ENCODE data around the gene KCNJ6.
A peak's percentile ranks its signal among the peaks of the same experiment; 100 is the strongest.

KCNJ6 gene

GRCh38 chr21:37711836-37712568 lies 204.3 kb downstream of the KCNJ6 start:
- peak; percentile 60 for DNase-seq

- DNase-seq = no peak
Measured at GRCh38 chr21:37711286-37711829, 204.9 kb downstream of the KCNJ6 start.

- DNase-seq = no peak
Measured at GRCh38 chr21:37710546-37711285, 205.5 kb downstream of the KCNJ6 start.

GRCh38 chr21:37704751-37705150 lies 211.5 kb downstream of the KCNJ6 start:
- no peak for DNase-seq

- no peak for DNase-seq
Measured at GRCh38 chr21:37702241-37702640, 214.0 kb downstream of the KCNJ6 start.

- DNase-seq = peak; percentile 60
Measured at GRCh38 chr21:37700641-37701202, 215.5 kb downstream of the KCNJ6 start.

- DNase-seq = no peak
Measured at GRCh38 chr21:37699024-37699775, 217.1 kb downstream of the KCNJ6 start.

- DNase-seq = no peak
Measured at GRCh38 chr21:37696936-37697335, 219.3 kb downstream of the KCNJ6 start.

- DNase-seq = no peak
Measured at GRCh38 chr21:37695111-37695510, 221.1 kb downstream of the KCNJ6 start.

- DNase-seq = no peak
Measured at GRCh38 chr21:37688952-37689659, 227.2 kb downstream of the KCNJ6 start.

GRCh38 chr21:37686991-37687810 lies 229.1 kb downstream of the KCNJ6 start:
- DNase-seq = no peak

- no peak for DNase-seq
Measured at GRCh38 chr21:37684547-37684946, 231.7 kb downstream of the KCNJ6 start.

GRCh38 chr21:37684115-37684493 lies 232.2 kb downstream of the KCNJ6 start:
- no peak for DNase-seq

- DNase-seq = no peak
Measured at GRCh38 chr21:37683396-37684114, 232.7 kb downstream of the KCNJ6 start.

- no peak for DNase-seq
Measured at GRCh38 chr21:37682966-37683365, 233.3 kb downstream of the KCNJ6 start.

GRCh38 chr21:37677006-37677405 lies 239.3 kb downstream of the KCNJ6 start:
- no peak for DNase-seq

GRCh38 chr21:37675202-37675801 lies 241.0 kb downstream of the KCNJ6 start:
- DNase-seq = peak; percentile 13

- no peak for DNase-seq
Measured at GRCh38 chr21:37673801-37674575, 242.3 kb downstream of the KCNJ6 start.

- DNase-seq = no peak
Measured at GRCh38 chr21:37671381-37671780, 244.9 kb downstream of the KCNJ6 start.

- DNase-seq = no peak
Measured at GRCh38 chr21:37670883-37671282, 245.4 kb downstream of the KCNJ6 start.
